ENCODE results near the gene TRAF3IP1. TPM values are rescaled to one million over a fixed set of nuclear protein-coding genes. Genes with fewer than 3 reads are reported as not detected.

Gene TRAF3IP1
- total RNA-seq, 3 donors from 2014 or later, result 13.3 to 37.5 (median 16.3) TPM

- intact Hi-C loops (cut with DNase I, micrococcal nuclease), result no loop called here
- H3K9me3 ChIP-seq, result no peaks in the 10 kb centered on the region
- no peak for TF ChIP-seq CTCF (IDR thresholded peaks at IDR 0.05)
- H3K4me1 ChIP-seq (ENCODE audit: low read depth), result peaks cover 10% of the 10 kb centered on the region
- H3K36me3 ChIP-seq (ENCODE audit: low read depth), result no peaks in the 10 kb centered on the region
- no peak for ATAC-seq
- H3K4me3 ChIP-seq, result no peak overlapping the region
- DNase-seq, result no peak
Observed at GRCh38 chr2:238422940-238423339, 102.6 kb downstream of the TRAF3IP1 start.

GRCh38 chr2:238423561-238424312, 103.4 kb downstream of the TRAF3IP1 start:
- intact Hi-C loops (cut with DNase I, micrococcal nuclease), result no loop called here
- no peaks in the 10 kb centered on the region for H3K36me3 ChIP-seq (ENCODE audit: low read depth)
- ATAC-seq, result no peak
- H3K9me3 ChIP-seq, result no peaks in the 10 kb centered on the region
- H3K4me3 ChIP-seq, result no peak overlapping the region
- peaks cover 11% of the 10 kb centered on the region for H3K4me1 ChIP-seq (ENCODE audit: low read depth)
- no peak for TF ChIP-seq CTCF (IDR thresholded peaks at IDR 0.05)
- DNase-seq, result no peak

GRCh38 chr2:238424313-238424700, 104.0 kb downstream of the TRAF3IP1 start:
- TF ChIP-seq CTCF (IDR thresholded peaks at IDR 0.05), result no peak
- DNase-seq, result no peak
- no peaks in the 10 kb centered on the region for H3K36me3 ChIP-seq (ENCODE audit: low read depth)
- H3K4me1 ChIP-seq (ENCODE audit: low read depth), result peaks cover 11% of the 10 kb centered on the region
- ATAC-seq, result no peak
- intact Hi-C loops (cut with DNase I, micrococcal nuclease), result no loop called here
- no peak overlapping the region for H3K4me3 ChIP-seq
- H3K9me3 ChIP-seq, result no peaks in the 10 kb centered on the region

- intact Hi-C loops (cut with DNase I, micrococcal nuclease), result no loop called here
- no peak for TF ChIP-seq CTCF (IDR thresholded peaks at IDR 0.05)
- H3K4me1 ChIP-seq (ENCODE audit: low read depth), result peaks cover 11% of the 10 kb centered on the region
Observed at GRCh38 chr2:238425505-238425978, 105.2 kb downstream of the TRAF3IP1 start.

GRCh38 chr2:238425979-238426567, 105.8 kb downstream of the TRAF3IP1 start:
- TF ChIP-seq CTCF (IDR thresholded peaks at IDR 0.05), result no peak
- H3K4me1 ChIP-seq (ENCODE audit: low read depth), result peaks cover 11% of the 10 kb centered on the region
- intact Hi-C loops (cut with DNase I, micrococcal nuclease), result no loop called here
- peak; percentile 25 for ATAC-seq
- H3K9me3 ChIP-seq, result no peaks in the 10 kb centered on the region
- peak overlapping the region; percentile 96 for H3K4me3 ChIP-seq
- peak in 1 of 3 donors; percentile 69 for DNase-seq
- H3K36me3 ChIP-seq (ENCODE audit: low read depth), result no peaks in the 10 kb centered on the region

More at GRCh38 chr2:238425505-238425978, 105.2 kb downstream of the TRAF3IP1 start:
- H3K36me3 ChIP-seq (ENCODE audit: low read depth), result no peaks in the 10 kb centered on the region
- DNase-seq, result peak in 1 of 3 donors; percentile 51
- H3K9me3 ChIP-seq, result no peaks in the 10 kb centered on the region
- no peak overlapping the region for H3K4me3 ChIP-seq
- ATAC-seq, result peak; percentile 45
